GM13976 (cell line): ENCODE results near the gene LDLR.
"Not testable (repeated sequence)": the region's sequence is repeated elsewhere in the genome, so short reads cannot be mapped to it uniquely, and the experiment has no call there.

Experiments used
- DNase-seq: peaks from one replicate; pipeline ENCODE4 v3.0.0; 2012; ENCODE audit warnings: low spot score
- CTCF ChIP-seq: IDR thresholded peaks from 2 replicates; pipeline ENCODE4 v1.5.1; 2012; ENCODE audit warnings: borderline replicate concordance, mild to moderate bottlenecking; ENCODE audit not compliant: insufficient read depth; ENCODE audit errors: extremely low read depth, missing control alignments, control extremely low read depth
- in situ Hi-C: fragments of 300-500 bp; cut with MboI; formaldehyde crosslinking; loops from one replicate; pipeline ENCODE4 v1.12.0; 2022; ENCODE audit warnings: low sequenced_read_pairs, mixed read lengths, inconsistent platforms; ENCODE audit not compliant: unreplicated experiment

LDLR gene

GRCh38 chr19:11102944-11103343 lies 13.7 kb downstream of the LDLR start:
- no peak for TF ChIP-seq CTCF
- in situ Hi-C loops: no loop called here
- no peak for DNase-seq

DNA sequence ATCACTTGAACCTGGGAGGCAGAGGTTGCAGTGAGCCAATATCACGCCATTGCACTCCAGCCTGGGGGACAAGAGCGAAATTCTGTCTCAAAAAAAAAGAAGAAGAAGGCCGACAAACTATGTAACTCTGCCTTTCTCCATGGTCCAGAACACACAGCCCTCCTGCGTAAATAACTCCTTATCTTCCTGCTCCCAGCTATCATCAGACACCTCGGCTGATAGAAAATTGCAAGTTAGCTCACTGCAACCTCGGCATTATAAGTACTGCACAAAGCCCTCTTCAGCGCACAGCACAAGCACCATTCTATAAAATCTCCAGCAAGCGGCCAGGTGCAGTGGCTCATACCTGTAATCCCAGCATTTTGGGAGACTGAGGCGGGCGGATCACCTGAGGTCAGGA lies 14.4 kb downstream of the LDLR start:
- in situ Hi-C loops, DNase-seq: not testable (repeated sequence)

- in situ Hi-C loops: no loop called here
- no peak for DNase-seq
- TF ChIP-seq CTCF: no peak
These were observed 15.9 kb downstream of the LDLR start for GRCh38 chr19:11105014-11105636.

- in situ Hi-C loops: no loop called here
- TF ChIP-seq CTCF: no peak
- no peak for DNase-seq
These were observed 17.2 kb downstream of the LDLR start for GRCh38 chr19:11106477-11106876.

DNA sequence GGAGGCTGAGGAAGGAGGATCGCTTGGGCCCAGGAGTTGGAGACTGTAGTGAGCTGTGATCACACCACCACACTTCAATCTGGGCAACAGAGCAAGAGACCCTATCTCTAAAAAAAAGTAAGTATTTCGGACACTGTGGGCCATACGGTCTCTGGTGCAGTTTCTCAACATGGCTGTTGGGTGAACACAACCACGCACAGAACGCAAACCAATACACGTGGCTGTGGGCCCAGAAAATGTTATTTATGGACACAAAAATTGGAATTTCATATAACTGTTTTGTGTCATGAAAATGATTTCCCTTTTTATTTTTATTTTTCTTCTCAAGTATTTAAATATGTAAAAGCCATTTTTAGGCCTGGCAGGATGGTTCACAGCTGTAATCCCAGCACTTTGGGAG lies 19.5 kb downstream of the LDLR start:
- TF ChIP-seq CTCF: no peak
- in situ Hi-C loops: no loop called here
- no peak for DNase-seq

DNA sequence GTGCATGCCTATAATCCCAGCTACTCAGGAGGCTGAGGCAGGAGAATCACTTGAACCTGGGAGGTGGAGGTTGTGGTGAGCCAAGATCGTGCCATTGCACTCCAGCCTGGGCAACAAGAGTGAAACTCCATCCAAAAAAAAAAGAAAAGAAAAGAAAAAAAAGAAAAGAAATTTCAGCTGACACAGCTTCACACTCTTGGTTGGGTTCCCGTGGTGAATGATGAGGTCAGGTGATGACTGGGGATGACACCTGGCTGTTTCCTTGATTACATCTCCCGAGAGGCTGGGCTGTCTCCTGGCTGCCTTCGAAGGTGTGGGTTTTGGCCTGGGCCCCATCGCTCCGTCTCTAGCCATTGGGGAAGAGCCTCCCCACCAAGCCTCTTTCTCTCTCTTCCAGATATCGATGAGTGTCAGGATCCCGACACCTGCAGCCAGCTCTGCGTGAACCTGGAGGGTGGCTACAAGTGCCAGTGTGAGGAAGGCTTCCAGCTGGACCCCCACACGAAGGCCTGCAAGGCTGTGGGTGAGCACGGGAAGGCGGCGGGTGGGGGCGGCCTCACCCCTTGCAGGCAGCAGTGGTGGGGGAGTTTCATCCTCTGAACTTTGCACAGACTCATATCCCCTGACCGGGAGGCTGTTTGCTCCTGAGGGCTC lies 22.0 kb downstream of the LDLR start:
- TF ChIP-seq CTCF: no peak
- in situ Hi-C loops: no loop called here
- no peak for DNase-seq

- no peak for TF ChIP-seq CTCF
- in situ Hi-C loops: no loop called here
- DNase-seq: no peak
These were observed 22.5 kb downstream of the LDLR start for GRCh38 chr19:11111771-11112144.
